SK-N-MC (cell line): Measurements from ENCODE around the gene STX19.

Source experiments
- EZH2 ChIP-seq: fragments of 200-600 bp; sonication (generic); IDR thresholded peaks from one replicate; pipeline ENCODE4 v1.6.1; 2017; ENCODE audit warnings: antibody characterized with exemption
- POLR2AphosphoS5 ChIP-seq: IDR thresholded peaks from 2 replicates; pipeline ENCODE4 v1.6.1; 2012; ENCODE audit warnings: mild to moderate bottlenecking, low read depth, low read length, borderline replicate concordance

DNA sequence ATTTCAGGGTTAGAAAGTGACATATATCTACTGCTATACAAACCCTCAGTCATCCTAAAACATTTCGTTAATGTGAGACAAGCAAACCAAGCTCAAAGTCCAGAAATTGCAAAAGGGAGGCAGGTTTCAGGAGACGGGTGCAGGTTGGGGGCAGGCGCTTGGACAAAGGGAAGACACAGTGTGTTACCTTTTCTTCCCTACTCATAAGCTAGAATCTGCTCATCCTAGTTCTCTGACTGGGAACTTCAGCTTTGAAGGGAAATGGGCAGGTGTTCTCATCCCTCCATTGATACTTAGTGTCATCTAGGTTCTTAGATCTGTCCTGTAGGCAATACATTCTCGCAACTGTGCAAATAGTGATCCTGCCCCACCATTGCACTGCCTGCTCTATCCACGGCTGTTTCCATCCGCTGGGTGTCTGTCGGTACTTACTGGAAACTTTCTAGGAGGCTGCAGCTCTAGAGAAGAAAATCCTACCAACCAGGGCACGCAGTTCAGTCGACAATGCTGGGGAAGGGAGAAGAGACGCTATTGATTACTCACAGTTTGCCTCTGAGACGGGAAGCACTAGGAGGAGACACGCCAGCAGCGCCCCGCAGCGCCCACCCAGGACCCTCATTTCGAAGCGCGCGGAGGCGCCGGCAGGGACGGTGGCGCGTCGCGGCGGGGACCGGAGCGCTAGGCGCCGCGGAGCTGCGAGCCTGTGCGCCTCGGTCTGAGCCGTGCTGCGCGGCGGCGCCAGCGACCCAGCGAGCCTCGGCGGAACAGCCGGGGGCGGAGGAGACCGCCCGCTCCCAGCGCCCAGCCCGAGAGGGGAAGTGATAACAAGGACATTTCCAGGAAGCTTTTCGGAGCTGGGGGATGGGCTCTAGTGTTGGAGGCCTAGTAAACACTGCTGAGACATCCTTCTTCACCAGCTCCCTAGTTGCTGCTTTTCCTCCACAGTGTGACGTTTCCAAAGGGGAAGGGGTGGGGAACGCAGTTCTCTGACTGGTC is 55.0 kb downstream of the STX19 start, which contains the start of gene PROS1:
- no peak for TF ChIP-seq EZH2
- TF ChIP-seq POLR2AphosphoS5: no peak; the same call in 1 of the 2 replicates
